SU-DHL-6 (cell line): ENCODE measurements around the gene YIPF5.

Experiments
- H2AFZ ChIP-seq: fragments of 200-600 bp; sonication (generic); 2 replicates; pipeline ENCODE4 v1.6.1; 2014; ENCODE audit warnings: low read depth, mild to moderate bottlenecking, moderate library complexity, mixed read lengths, antibody characterized with exemption, low read length; ENCODE audit not compliant: severe bottlenecking
- H3F3A ChIP-seq: fragments of 200-600 bp; shearing (Covaris generic); 2 replicates; pipeline ENCODE4 v1.6.0; 2016; ENCODE audit warnings: antibody characterized with exemption, mild to moderate bottlenecking; ENCODE audit not compliant: insufficient read depth
- H3K27ac ChIP-seq: fragments of 200-600 bp; sonication (generic); 2 replicates; pipeline ENCODE4 v1.5.1; 2016; ENCODE audit warnings: low read depth, mild to moderate bottlenecking, low read length, moderate library complexity, mixed read lengths
- H3K27me3 ChIP-seq: fragments of 200-600 bp; sonication (generic), shearing (Covaris generic); 2 replicates; pipeline ENCODE4 v1.6.0; 2014; ENCODE audit warnings: mild to moderate bottlenecking, low read length
- H3K36me3 ChIP-seq: fragments of 200-600 bp; sonication (generic); 2 replicates; pipeline ENCODE4 v1.6.1; 2014; ENCODE audit warnings: mild to moderate bottlenecking, low read length, mixed read lengths
- H3K4me2 ChIP-seq: fragments of 300-600, 200-600 bp; shearing (Covaris generic), sonication (generic); 2 replicates; pipeline ENCODE4 v1.6.0; 2014; ENCODE audit warnings: low read length, low read depth, mild to moderate bottlenecking; ENCODE audit not compliant: poor library complexity, severe bottlenecking
- H3K4me3 ChIP-seq: fragments of 200-600 bp; sonication (generic); 2 replicates; pipeline ENCODE4 v1.5.1; 2014; ENCODE audit warnings: antibody characterized with exemption, low read length, mild to moderate bottlenecking, mixed read lengths; ENCODE audit not compliant: insufficient read depth, poor library complexity, severe bottlenecking
- H3K79me2 ChIP-seq: fragments of 200-600 bp; sonication (generic); 2 replicates; pipeline ENCODE4 v1.6.1; 2014; ENCODE audit warnings: mild to moderate bottlenecking, low read length, moderate library complexity; ENCODE audit not compliant: insufficient read depth
- H3K9ac ChIP-seq: fragments of 200-600 bp; sonication (generic); 2 replicates; pipeline ENCODE4 v1.7.0; 2014; ENCODE audit warnings: mild to moderate bottlenecking, low read length
- H3K9me2 ChIP-seq: fragments of 200-600 bp; sonication (generic); replicated peaks from 2 replicates; pipeline ENCODE4 v1.6.1; 2014; ENCODE audit warnings: low read length; ENCODE audit not compliant: insufficient read depth
- H3K9me3 ChIP-seq: fragments of 200-600 bp; sonication (generic); 2 replicates; pipeline ENCODE4 v1.6.1; 2014; ENCODE audit warnings: low read length, mixed read lengths; ENCODE audit not compliant: insufficient read depth
- H4K20me1 ChIP-seq: fragments of 200-600 bp; sonication (generic); 2 replicates; pipeline ENCODE4 v1.6.1; 2014; ENCODE audit warnings: low read depth, mild to moderate bottlenecking, antibody characterized with exemption, low read length, moderate library complexity, mixed read lengths
- EZH2phosphoT487 ChIP-seq: fragments of 200-600 bp; sonication (generic), shearing (Covaris generic); conservative IDR thresholded peaks from 2 replicates; pipeline ENCODE4 v1.6.1; 2018; ENCODE audit warnings: mild to moderate bottlenecking, antibody characterized with exemption, low read length, moderate library complexity, mixed read lengths
- TF ChIP-seq, protein P1 (sequence below): fragments of 200-600 bp; sonication (generic); IDR thresholded peaks from one replicate; pipeline ENCODE4 v1.5.1; 2017; ENCODE audit warnings: antibody characterized with exemption, mild to moderate bottlenecking, low read length, moderate library complexity; ENCODE audit not compliant: insufficient read depth, poor library complexity, severe bottlenecking

YIPF5 gene

DNA sequence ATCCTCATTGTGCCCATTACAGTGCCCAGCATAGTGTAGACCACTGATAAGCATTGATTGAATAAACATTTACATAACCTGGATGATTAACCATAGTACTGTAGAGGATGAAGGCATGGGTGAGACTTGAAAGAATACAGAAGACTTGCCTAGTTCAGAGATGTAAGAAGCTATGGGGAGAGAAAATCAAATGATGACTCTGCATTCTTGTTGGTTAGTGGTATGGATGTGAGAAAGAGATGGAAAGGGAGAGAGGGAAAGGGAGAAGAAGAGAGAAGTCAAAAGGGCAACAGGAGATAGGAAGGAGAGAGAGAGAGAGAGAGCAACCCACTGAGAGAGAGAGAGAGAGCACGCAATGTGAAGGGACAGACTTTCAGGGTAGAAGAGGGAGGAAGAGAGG, 26.8 kb downstream of the YIPF5 start:
- H3K36me3 ChIP-seq, result no peaks in the 10 kb centered on the region
- no peaks in the 10 kb centered on the region for H3K79me2 ChIP-seq
- no peak overlapping the region for H3K4me2 ChIP-seq
- no peak overlapping the region for H3K4me3 ChIP-seq
- H3K9ac ChIP-seq, result no peak overlapping the region
- H3K9me2 ChIP-seq, result no peaks in the 10 kb centered on the region
- H2AFZ ChIP-seq, result no peak overlapping the region
- H3K27me3 ChIP-seq, result no peaks in the 10 kb centered on the region
- H3K9me3 ChIP-seq, result no peaks in the 10 kb centered on the region
- TF ChIP-seq, protein P1, sequence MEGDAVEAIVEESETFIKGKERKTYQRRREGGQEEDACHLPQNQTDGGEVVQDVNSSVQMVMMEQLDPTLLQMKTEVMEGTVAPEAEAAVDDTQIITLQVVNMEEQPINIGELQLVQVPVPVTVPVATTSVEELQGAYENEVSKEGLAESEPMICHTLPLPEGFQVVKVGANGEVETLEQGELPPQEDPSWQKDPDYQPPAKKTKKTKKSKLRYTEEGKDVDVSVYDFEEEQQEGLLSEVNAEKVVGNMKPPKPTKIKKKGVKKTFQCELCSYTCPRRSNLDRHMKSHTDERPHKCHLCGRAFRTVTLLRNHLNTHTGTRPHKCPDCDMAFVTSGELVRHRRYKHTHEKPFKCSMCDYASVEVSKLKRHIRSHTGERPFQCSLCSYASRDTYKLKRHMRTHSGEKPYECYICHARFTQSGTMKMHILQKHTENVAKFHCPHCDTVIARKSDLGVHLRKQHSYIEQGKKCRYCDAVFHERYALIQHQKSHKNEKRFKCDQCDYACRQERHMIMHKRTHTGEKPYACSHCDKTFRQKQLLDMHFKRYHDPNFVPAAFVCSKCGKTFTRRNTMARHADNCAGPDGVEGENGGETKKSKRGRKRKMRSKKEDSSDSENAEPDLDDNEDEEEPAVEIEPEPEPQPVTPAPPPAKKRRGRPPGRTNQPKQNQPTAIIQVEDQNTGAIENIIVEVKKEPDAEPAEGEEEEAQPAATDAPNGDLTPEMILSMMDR, result no peak
- no peak for TF ChIP-seq EZH2phosphoT487
- no peaks in the 10 kb centered on the region for H3F3A ChIP-seq
- no peak overlapping the region for H3K27ac ChIP-seq
- no peaks in the 10 kb centered on the region for H4K20me1 ChIP-seq

DNA sequence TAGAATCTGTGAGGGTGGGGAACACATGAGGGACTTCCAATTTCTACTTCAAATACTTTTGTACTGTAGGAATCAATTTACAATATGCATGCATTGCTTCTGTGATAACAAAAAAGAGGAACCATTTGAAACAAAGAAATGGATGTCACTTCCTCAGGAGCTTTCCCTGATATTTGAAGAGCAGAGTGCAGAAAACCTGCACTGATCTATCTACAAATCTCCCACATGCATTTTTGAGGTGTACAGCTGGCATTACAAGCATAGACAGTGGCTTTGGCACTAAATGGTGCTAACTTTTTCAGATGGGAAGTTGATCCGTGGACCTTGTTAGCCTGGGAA, 27.7 kb downstream of the YIPF5 start:
- H3F3A ChIP-seq, result no peaks in the 10 kb centered on the region
- H3K4me2 ChIP-seq, result no peak overlapping the region
- H3K4me3 ChIP-seq, result no peak overlapping the region
- no peaks in the 10 kb centered on the region for H3K36me3 ChIP-seq
- H3K9ac ChIP-seq, result no peak overlapping the region
- no peaks in the 10 kb centered on the region for H3K9me2 ChIP-seq
- H3K27me3 ChIP-seq, result no peaks in the 10 kb centered on the region
- TF ChIP-seq EZH2phosphoT487, result no peak
- TF ChIP-seq, protein P1, result no peak
- H3K79me2 ChIP-seq, result no peaks in the 10 kb centered on the region
- no peaks in the 10 kb centered on the region for H4K20me1 ChIP-seq
- no peaks in the 10 kb centered on the region for H3K9me3 ChIP-seq
- no peak overlapping the region for H3K27ac ChIP-seq
- peak overlapping the region; percentile 31 for H2AFZ ChIP-seq

GRCh38 chr5:144142139-144142823, 28.2 kb downstream of the YIPF5 start:
- Histone ChIP-seq H3K4me2 (no peak overlapping the region), H3K4me3 (no peak overlapping the region), H2AFZ (peak overlapping the region; percentile 31), H3K9ac (no peak overlapping the region), H3K27ac (no peak overlapping the region), H4K20me1 (no peaks in the 10 kb centered on the region), H3K9me2 (no peaks in the 10 kb centered on the region), H3K9me3 (no peaks in the 10 kb centered on the region), H3K36me3 (no peaks in the 10 kb centered on the region), H3K79me2 (no peaks in the 10 kb centered on the region), H3F3A (no peaks in the 10 kb centered on the region), H3K27me3 (no peaks in the 10 kb centered on the region)
- TF ChIP-seq EZH2phosphoT487, result no peak
- TF ChIP-seq, protein P1, result peak; percentile 38
